Renal pelvis (tissue), 12 donors: ENCODE data around the gene VIPAS39. TPM values are rescaled to one million over a fixed set of nuclear protein-coding genes. Genes with fewer than 3 reads are reported as not detected.

ENCODE experiments used
- DNase-seq: peaks from one replicate; pipeline ENCODE4 v3.0.0-alpha.2; 2013
- long read RNA-seq, 16 experiments: transcript quantifications; one replicate each; lab custom pipeline, GENCODE V29; 2026
- polyA plus RNA-seq, 3 donors: library from polyadenylated mRNA; unstranded; fragments of 120-200 nt; gene quantifications; one replicate each; pipeline ENCODE4 v1.2.1, GENCODE V29; 2013; ENCODE audit not compliant: insufficient read length in 3 of 3

VIPAS39 gene
- polyA plus RNA-seq, result 10 to 100 TPM; 29.7 to 32.0 (median 31.3) TPM
- long read RNA-seq, donor 1, partial matches to known transcripts, result 22 of 22 reads
- long read RNA-seq, donor 1, other reads (novel, unspliced or antisense), result 0 of 22 reads
- long read RNA-seq, donor 2, transcript VIPAS39-211 (20 exons, 2,562 nt), result major isoform, 6 of 62 reads
- long read RNA-seq, donor 2, partial matches to known transcripts, result 55 of 62 reads
- long read RNA-seq, donor 2, other reads (novel, unspliced or antisense), result 0 of 62 reads
- long read RNA-seq, donor 3, partial matches to known transcripts, result 30 of 96 reads
- long read RNA-seq, donor 3, other reads (novel, unspliced or antisense), result 64 of 96 reads
- long read RNA-seq, donor 4, partial matches to known transcripts, result 205 of 209 reads
- long read RNA-seq, donor 4, other reads (novel, unspliced or antisense), result 0 of 209 reads
- long read RNA-seq, donor 5, partial matches to known transcripts, result 0 of 3 reads
- long read RNA-seq, donor 5, other reads (novel, unspliced or antisense), result 0 of 3 reads
- long read RNA-seq, donor 6, partial matches to known transcripts, result 0 of 4 reads
- long read RNA-seq, donor 6, other reads (novel, unspliced or antisense), result 0 of 4 reads
- long read RNA-seq, donor 7, partial matches to known transcripts, result 33 of 35 reads
- long read RNA-seq, donor 7, other reads (novel, unspliced or antisense), result 0 of 35 reads
- long read RNA-seq, donor 8, partial matches to known transcripts, result 0 of 1 reads
- long read RNA-seq, donor 8, other reads (novel, unspliced or antisense), result 0 of 1 reads
- long read RNA-seq, donor 9, partial matches to known transcripts, result 58 of 146 reads
- long read RNA-seq, donor 9, other reads (novel, unspliced or antisense), result 84 of 146 reads
- long read RNA-seq, donor 10, partial matches to known transcripts, result 93 of 96 reads
- long read RNA-seq, donor 10, other reads (novel, unspliced or antisense), result 0 of 96 reads
- long read RNA-seq, donor 11, partial matches to known transcripts, result 0 of 2 reads
- long read RNA-seq, donor 11, other reads (novel, unspliced or antisense), result 0 of 2 reads
- long read RNA-seq, donor 12, partial matches to known transcripts, result 122 of 226 reads
- long read RNA-seq, donor 12, other reads (novel, unspliced or antisense), result 100 of 226 reads
- long read RNA-seq, donor 13, partial matches to known transcripts, result 8 of 9 reads
- long read RNA-seq, donor 13, other reads (novel, unspliced or antisense), result 0 of 9 reads
- long read RNA-seq, donor 14, result 0 reads
- long read RNA-seq, donor 15, result 0 reads
- long read RNA-seq, donor 16, transcript VIPAS39-211 (20 exons, 2,562 nt), result major isoform, 5 of 6 reads
- long read RNA-seq, donor 16, partial matches to known transcripts, result 0 of 6 reads
- long read RNA-seq, donor 16, other reads (novel, unspliced or antisense), result 0 of 6 reads

- DNase-seq, result peak; percentile 99
These were observed at the start of gene VIPAS39, which contains the start of gene AHSA1 for GRCh38 chr14:77457522-77458248. TSS of gene VIPAS39 (minus strand) at chr14:77457601. CDS start at chr14:77454102, 3,499 bp downstream. TSS of gene AHSA1 (plus strand) at chr14:77458093. CDS start at chr14:77458190, 97 bp downstream.

- DNase-seq, result no peak
These were observed 47.6 kb upstream of the VIPAS39 start for GRCh38 chr14:77505031-77505430.

- DNase-seq, result no peak
These were observed 45.7 kb upstream of the VIPAS39 start for GRCh38 chr14:77503138-77503537.

GRCh38 chr14:77502109-77502782 is 44.8 kb upstream of the VIPAS39 start:
- DNase-seq, result no peak

GRCh38 chr14:77498984-77499527 is 41.7 kb upstream of the VIPAS39 start:
- DNase-seq, result no peak

GRCh38 chr14:77498120-77498979 is 40.9 kb upstream of the VIPAS39 start, which contains the start of gene ISM2:
TSS of gene ISM2 (minus strand) at chr14:77498816. CDS start at chr14:77498793, 23 bp downstream.
- peak; percentile 17 for DNase-seq

GRCh38 chr14:77495334-77495733 is 37.9 kb upstream of the VIPAS39 start:
- DNase-seq, result no peak

- no peak for DNase-seq
These were observed 33.7 kb upstream of the VIPAS39 start for GRCh38 chr14:77491056-77491455.

GRCh38 chr14:77490347-77490986 is 33.1 kb upstream of the VIPAS39 start:
- DNase-seq, result no peak

GRCh38 chr14:77489041-77489440 is 31.6 kb upstream of the VIPAS39 start:
- no peak for DNase-seq

GRCh38 chr14:77488558-77488957 is 31.2 kb upstream of the VIPAS39 start:
- no peak for DNase-seq

GRCh38 chr14:77485901-77486678 is 28.7 kb upstream of the VIPAS39 start:
- DNase-seq, result no peak

GRCh38 chr14:77485256-77485655 is 27.9 kb upstream of the VIPAS39 start:
- DNase-seq, result no peak

GRCh38 chr14:77482422-77482821 is 25.0 kb upstream of the VIPAS39 start:
- no peak for DNase-seq

GRCh38 chr14:77478796-77479195 is 21.4 kb upstream of the VIPAS39 start:
- no peak for DNase-seq

GRCh38 chr14:77478029-77478428 is 20.6 kb upstream of the VIPAS39 start:
- DNase-seq, result no peak

- DNase-seq, result no peak
These were observed 18.2 kb upstream of the VIPAS39 start for GRCh38 chr14:77475432-77476115.
